GM12875 (cell line): ENCODE results near the gene VSX2.

Experiments used
- H3K4me3 ChIP-seq: one replicate; pipeline ENCODE4 v1.5.1; 2011; ENCODE audit warnings: low read depth, low read length, control low read depth
- CTCF ChIP-seq: IDR thresholded peaks from 2 replicates; pipeline ENCODE4 v1.5.1; 2011; ENCODE audit warnings: low read depth, mild to moderate bottlenecking, control low read depth, inconsistent platforms, low read length, moderate library complexity, borderline replicate concordance; ENCODE audit not compliant: insufficient read depth

Gene VSX2

GRCh38 chr14:74302634-74303569, 63.7 kb downstream of the VSX2 start, which contains the start of gene ABCD4:
Gene ABCD4, minus strand, starts transcription at chr14:74302934. Its CDS starts 22 bp downstream, at chr14:74302912.
- peak within 1 kb of the TSS; percentile 91 for H3K4me3 ChIP-seq
- peak; percentile 47; the same call in 1 of the 2 replicates for TF ChIP-seq CTCF

- no peak overlapping the region for H3K4me3 ChIP-seq
- no peak for TF ChIP-seq CTCF
Observed at GRCh38 chr14:74308695-74309094, 69.4 kb downstream of the VSX2 start.

- no peak for TF ChIP-seq CTCF
- H3K4me3 ChIP-seq = no peak overlapping the region
Observed at GRCh38 chr14:74309125-74310022, 70.1 kb downstream of the VSX2 start.

- no peak for TF ChIP-seq CTCF
- no peak overlapping the region for H3K4me3 ChIP-seq
Observed at GRCh38 chr14:74312161-74312560, 72.9 kb downstream of the VSX2 start.
